Stimulated activated CD4-positive, alpha-beta T cell treated with anti-CD3 and anti-CD28 coated beads, Interleukin-4, amount 100 ng/mL, for 48 hours (primary cell): ENCODE data around the gene C13orf46.
"Not testable (repeated sequence)": the region's sequence is repeated elsewhere in the genome, so short reads cannot be mapped to it uniquely, and the experiment has no call there.

Experiments used
- DNase-seq, 2 donors: peaks; one replicate each; pipeline ENCODE4 v3.0.0-alpha.2; 2020; ENCODE audit warnings: low read depth in 2 of 2

The C13orf46 gene

GRCh38 chr13:113923376-113924063 lies 50.4 kb downstream of the C13orf46 start:
- DNase-seq = no peak

GRCh38 chr13:113922412-113923118 lies 51.3 kb downstream of the C13orf46 start:
- no peak for DNase-seq

GRCh38 chr13:113921763-113922162 lies 52.1 kb downstream of the C13orf46 start:
- DNase-seq = no peak

GRCh38 chr13:113920606-113921286 lies 53.1 kb downstream of the C13orf46 start:
- no peak for DNase-seq

GRCh38 chr13:113919761-113920559 lies 53.9 kb downstream of the C13orf46 start:
- no peak for DNase-seq

GRCh38 chr13:113918981-113919701 lies 54.7 kb downstream of the C13orf46 start:
- no peak for DNase-seq

- DNase-seq = no peak
These were observed 55.3 kb downstream of the C13orf46 start for GRCh38 chr13:113918580-113918979.

GRCh38 chr13:113917594-113918371 lies 56.1 kb downstream of the C13orf46 start:
- DNase-seq = no peak

- DNase-seq = no peak
These were observed 56.8 kb downstream of the C13orf46 start for GRCh38 chr13:113917096-113917495.

- no peak for DNase-seq
These were observed 57.5 kb downstream of the C13orf46 start for GRCh38 chr13:113916330-113916815.

GRCh38 chr13:113915786-113916329 lies 58.0 kb downstream of the C13orf46 start:
- no peak for DNase-seq

- DNase-seq = no peak
These were observed 58.7 kb downstream of the C13orf46 start for GRCh38 chr13:113915012-113915763.

GRCh38 chr13:113914333-113915011 lies 59.4 kb downstream of the C13orf46 start:
- DNase-seq = no peak

GRCh38 chr13:113913838-113914237 lies 60.0 kb downstream of the C13orf46 start:
- not testable (repeated sequence) for DNase-seq

GRCh38 chr13:113913408-113913807 lies 60.5 kb downstream of the C13orf46 start:
- DNase-seq = not testable (repeated sequence)

- no peak for DNase-seq
These were observed 61.3 kb downstream of the C13orf46 start for GRCh38 chr13:113912596-113912995.

GRCh38 chr13:113907635-113908617 lies 66.0 kb downstream of the C13orf46 start:
- no peak for DNase-seq
